Fibroblast of lung (primary cell): Measurements from ENCODE around the gene DCAF15. TPM values are rescaled to one million over a fixed set of nuclear protein-coding genes. Genes with fewer than 3 reads are reported as not detected.

Experiments
- DNase-seq, 2 donors: peaks; one replicate each; pipeline versions ENCODE4 v3.0.0 to v3.0.0-alpha.2; 2010; ENCODE audit warnings: low read depth in 2 of 2
- H2AFZ ChIP-seq: 2 replicates; pipeline ENCODE4 v1.5.1; 2012; ENCODE audit warnings: low read length, control low read depth, inconsistent platforms
- H3K27ac ChIP-seq: 2 replicates; pipeline ENCODE4 v1.5.1; 2011; ENCODE audit warnings: low read length, control low read depth; ENCODE audit not compliant: insufficient read depth
- H3K27me3 ChIP-seq: 2 replicates; pipeline ENCODE4 v1.5.1; 2011; ENCODE audit warnings: mild to moderate bottlenecking, low read length; ENCODE audit not compliant: control insufficient read depth, insufficient read depth
- H3K36me3 ChIP-seq: 2 replicates; pipeline ENCODE4 v1.5.1; 2011; ENCODE audit warnings: low read length; ENCODE audit not compliant: control insufficient read depth, insufficient read depth
- H3K4me1 ChIP-seq: 2 replicates; pipeline ENCODE4 v1.5.1; 2011; ENCODE audit warnings: low read length; ENCODE audit not compliant: control insufficient read depth, insufficient read depth; ENCODE audit errors: extremely low read depth
- H3K4me2 ChIP-seq: 2 replicates; pipeline ENCODE4 v1.5.1; 2011; ENCODE audit warnings: low read length, control low read depth; ENCODE audit not compliant: insufficient read depth; ENCODE audit errors: extremely low read depth
- H3K4me3 ChIP-seq, 4 experiments: fragments of 200-600 bp in 1 of 4; sonication (generic) in 1 of 4; replicated peaks in 1 of 4; 2 replicates each; pipeline ENCODE4 v1.5.1; 2011 to 2016; ENCODE audit warnings: low read length in 4 of 4, low read depth in 3 of 4, mild to moderate bottlenecking in 3 of 4, control low read depth in 2 of 4, inconsistent platforms in 1 of 4, mixed read lengths in 1 of 4; ENCODE audit not compliant: insufficient read depth in 1 of 4; ENCODE audit errors: control extremely low read depth in 1 of 4
- H3K79me2 ChIP-seq: 2 replicates; pipeline ENCODE4 v1.5.1; 2012; ENCODE audit warnings: mild to moderate bottlenecking, low read length, inconsistent platforms; ENCODE audit not compliant: control insufficient read depth, insufficient read depth
- H3K9ac ChIP-seq: 2 replicates; pipeline ENCODE4 v1.5.1; 2011; ENCODE audit warnings: mild to moderate bottlenecking, low read length, control low read depth; ENCODE audit not compliant: insufficient read depth
- H3K9me3 ChIP-seq: 2 replicates; pipeline ENCODE4 v1.5.1; 2012; ENCODE audit warnings: low read depth, low read length; ENCODE audit not compliant: control insufficient read depth, insufficient read depth
- H4K20me1 ChIP-seq: 2 replicates; pipeline ENCODE4 v1.5.1; 2011; ENCODE audit warnings: low read length; ENCODE audit not compliant: control insufficient read depth, insufficient read depth; ENCODE audit errors: extremely low read depth
- CTCF ChIP-seq, 2 donors: IDR thresholded peaks in 1 of 2; conservative IDR thresholded peaks in 1 of 2; 1 replicate in 1 of 2; 2 replicates in 1 of 2; pipeline ENCODE4 v1.5.1; 2011 to 2012; ENCODE audit warnings: low read length in 2 of 2, control low read depth in 1 of 2, inconsistent platforms in 1 of 2, low read depth in 1 of 2, mild to moderate bottlenecking in 1 of 2
- EZH2 ChIP-seq: IDR thresholded peaks from 2 replicates; pipeline ENCODE4 v1.5.1; 2012; ENCODE audit warnings: low read length, control low read depth, mild to moderate bottlenecking; ENCODE audit errors: missing control alignments
- polyA plus RNA-seq, 2 donors: library from polyadenylated mRNA; depleted of rRNA in 1 of 2; stranded (reverse) in 1 of 2; unstranded in 1 of 2; fragments of >200 nt; gene quantifications; 2 replicates each; pipeline ENCODE4 v1.2.1, GENCODE V29; 2011 to 2012; ENCODE audit warnings: missing spikeins in 1 of 2
- total RNA-seq: library from RNA; depleted of rRNA; stranded (reverse); fragments of >200 nt; gene quantifications from 2 replicates; pipeline ENCODE4 v1.2.1, GENCODE V29; 2014

Gene DCAF15
- total and polyA plus RNA-seq, 2 donors (not counting 1 experiment from before 2014, with no cell fraction given) = 6.3 to 9.5 TPM

GRCh38 chr19:13961826-13962698 is 9.8 kb downstream of the DCAF15 start:
- Histone ChIP-seq H3K27ac (no peak overlapping the region), H3K79me2 (no peaks in the 10 kb centered on the region), H3K4me2 (no peak overlapping the region), H4K20me1 (no peaks in the 10 kb centered on the region), H3K4me1 (no peaks in the 10 kb centered on the region), H3K36me3 (peaks cover 34% of the 10 kb centered on the region), H2AFZ (no peak overlapping the region), H3K9me3 (no peaks in the 10 kb centered on the region), H3K4me3 (no peak overlapping the region), H3K27me3 (no peaks in the 10 kb centered on the region), H3K9ac (no peak overlapping the region)
- peak in 1 of 2 donors; percentile 30 for DNase-seq
- TF ChIP-seq CTCF (conservative IDR thresholded peaks at IDR 0.05 in 1 of 2, IDR thresholded peaks at IDR 0.05 in 1 of 2; ENCODE audit: low read depth in 1 of 2, low read length in 2 of 2) (no peak), EZH2 (no peak)

- Histone ChIP-seq H3K4me1 (no peaks in the 10 kb centered on the region), H2AFZ (no peak overlapping the region), H3K4me3 (peak overlapping the region in 1 of 4 experiments; percentile 38), H3K79me2 (no peaks in the 10 kb centered on the region), H3K36me3 (peaks cover 36% of the 10 kb centered on the region), H4K20me1 (no peaks in the 10 kb centered on the region), H3K9ac (no peak overlapping the region), H3K27ac (peak overlapping the region; percentile 14), H3K4me2 (peak overlapping the region; percentile 35), H3K27me3 (no peaks in the 10 kb centered on the region), H3K9me3 (no peaks in the 10 kb centered on the region)
- TF ChIP-seq EZH2 (no peak), CTCF (conservative IDR thresholded peaks at IDR 0.05 in 1 of 2, IDR thresholded peaks at IDR 0.05 in 1 of 2; ENCODE audit: low read depth in 1 of 2, low read length in 2 of 2) (no peak)
- peak; percentile 54 to 62 for DNase-seq
Measured at GRCh38 chr19:13962699-13963602, 10.6 kb downstream of the DCAF15 start.

- H2AFZ ChIP-seq = no peak overlapping the region
- no peak for DNase-seq
- H3K4me2 ChIP-seq = no peak overlapping the region
Measured at GRCh38 chr19:13963603-13964105, 11.3 kb downstream of the DCAF15 start.

More at GRCh38 chr19:13963603-13964105, 11.3 kb downstream of the DCAF15 start:
- Histone ChIP-seq H3K4me3 (no peak overlapping the region), H3K79me2 (no peaks in the 10 kb centered on the region), H3K4me1 (no peaks in the 10 kb centered on the region), H3K36me3 (peaks cover 34% of the 10 kb centered on the region), H4K20me1 (no peaks in the 10 kb centered on the region), H3K9ac (no peak overlapping the region), H3K27ac (no peak overlapping the region), H3K9me3 (no peaks in the 10 kb centered on the region), H3K27me3 (no peaks in the 10 kb centered on the region)
- TF ChIP-seq EZH2 (no peak), CTCF (conservative IDR thresholded peaks at IDR 0.05 in 1 of 2, IDR thresholded peaks at IDR 0.05 in 1 of 2; ENCODE audit: low read depth in 1 of 2, low read length in 2 of 2) (no peak)
